GM18526 (cell line): ENCODE data around the gene ANKRD20A1.
"Not testable (repeated sequence)": the region's sequence is repeated elsewhere in the genome, so short reads cannot be mapped to it uniquely, and the experiment has no call there.

Experiments
- POLR2A ChIP-seq: IDR thresholded peaks from 3 replicates; pipeline ENCODE4 v1.6.1; 2011; ENCODE audit not compliant: insufficient read length; ENCODE audit errors: extremely low read depth

ANKRD20A1 gene

DNA sequence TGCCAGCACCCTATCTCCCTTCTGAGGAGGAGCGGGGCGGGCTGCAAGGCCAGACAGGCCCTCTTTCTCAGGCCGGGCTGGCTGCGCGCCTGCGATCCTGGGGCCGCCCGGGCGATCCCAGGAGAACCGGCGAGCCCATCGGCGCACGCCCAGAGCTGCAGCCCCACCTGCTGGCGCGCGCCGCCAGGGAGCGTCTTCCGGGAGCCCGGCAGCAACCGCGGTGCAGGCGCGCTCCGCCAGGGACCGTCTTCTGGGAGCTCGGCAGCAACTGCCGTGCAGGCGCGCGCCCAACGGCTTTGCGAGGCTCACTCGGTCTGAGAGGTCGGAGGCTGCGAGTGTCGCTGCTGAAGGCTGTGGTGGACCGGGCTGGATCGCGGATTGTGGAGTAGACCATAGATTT lies at the start of gene ANKRD20A1:
Gene ANKRD20A1 (plus strand): TSS at position 61 of the 400 bp plus-strand sequence. CDS start 496 bp downstream, outside the sequence.
- TF ChIP-seq POLR2A: not testable (repeated sequence)
